BE2C (cell line): ENCODE results near the gene RFX6.

Source experiments
- DNase-seq: peaks from one replicate; pipeline ENCODE4 v3.0.0-alpha.2; 2020
- H3K27me3 ChIP-seq: fragments of 250-450 bp; sonication (Bioruptor Pico); 2 replicates; pipeline ENCODE4 v1.5.1; 2020; ENCODE audit warnings: mild to moderate bottlenecking
- H3K36me3 ChIP-seq: fragments of 250-450 bp; sonication (Bioruptor Pico); 2 replicates; pipeline ENCODE4 v1.5.1; 2020; ENCODE audit warnings: mild to moderate bottlenecking
- H3K4me1 ChIP-seq: fragments of 250-450 bp; sonication (Bioruptor Pico); 2 replicates; pipeline ENCODE4 v1.5.1; 2020
- H3K4me3 ChIP-seq: 2 replicates; pipeline ENCODE4 v1.5.1; 2011; ENCODE audit warnings: low read depth, low read length
- H3K9me3 ChIP-seq: fragments of 250-450 bp; sonication (Bioruptor Pico); 2 replicates; pipeline ENCODE4 v1.5.1; 2020
- CTCF ChIP-seq: IDR thresholded peaks from 2 replicates; pipeline ENCODE4 v1.5.1; 2012; ENCODE audit warnings: mild to moderate bottlenecking, low read depth, low read length

The RFX6 gene

DNA sequence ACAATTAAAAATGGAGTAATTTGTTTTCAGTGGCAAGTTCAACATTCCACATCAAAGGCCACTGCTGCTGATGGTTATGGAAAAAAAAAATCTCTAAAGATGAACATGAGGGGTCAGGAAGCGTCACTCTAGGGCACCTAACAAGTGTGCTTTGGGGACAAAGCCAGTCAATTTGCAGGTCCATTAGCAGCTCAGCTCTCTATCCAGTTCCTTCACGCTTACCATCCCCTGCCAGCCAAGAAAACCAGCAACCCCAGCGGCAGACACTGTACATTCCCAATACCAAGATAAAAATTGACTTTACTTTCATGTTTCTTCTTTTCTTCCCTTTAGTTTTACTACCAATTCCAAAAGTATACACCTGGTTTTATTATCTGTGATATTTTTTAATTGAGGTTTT is 10.1 kb downstream of the RFX6 start:
- DNase-seq, result no peak
- Histone ChIP-seq H3K4me3 (no peak overlapping the region), H3K9me3 (no peaks in the 10 kb centered on the region), H3K27me3 (no peaks in the 10 kb centered on the region; the same call in 1 of the 2 replicates), H3K4me1 (no peaks in the 10 kb centered on the region), H3K36me3 (no peaks in the 10 kb centered on the region)
- no peak for TF ChIP-seq CTCF

GRCh38 chr6:116887894-116888293 is 10.9 kb downstream of the RFX6 start:
- Histone ChIP-seq H3K9me3 (no peaks in the 10 kb centered on the region), H3K4me3 (no peak overlapping the region), H3K36me3 (no peaks in the 10 kb centered on the region), H3K4me1 (no peaks in the 10 kb centered on the region), H3K27me3 (no peaks in the 10 kb centered on the region; the same call in 1 of the 2 replicates)
- DNase-seq, result no peak
- TF ChIP-seq CTCF, result no peak

- no peak for TF ChIP-seq CTCF
- Histone ChIP-seq H3K9me3 (no peaks in the 10 kb centered on the region), H3K4me3 (no peak overlapping the region), H3K27me3 (no peaks in the 10 kb centered on the region), H3K36me3 (no peaks in the 10 kb centered on the region), H3K4me1 (no peaks in the 10 kb centered on the region)
- DNase-seq, result no peak
Measured at GRCh38 chr6:116888732-116889360, 11.8 kb downstream of the RFX6 start.

- no peak for DNase-seq
- Histone ChIP-seq H3K9me3 (no peaks in the 10 kb centered on the region), H3K4me3 (no peak overlapping the region), H3K27me3 (no peaks in the 10 kb centered on the region), H3K4me1 (no peaks in the 10 kb centered on the region), H3K36me3 (no peaks in the 10 kb centered on the region)
- no peak for TF ChIP-seq CTCF
Measured at GRCh38 chr6:116894669-116895068, 17.6 kb downstream of the RFX6 start.

DNA sequence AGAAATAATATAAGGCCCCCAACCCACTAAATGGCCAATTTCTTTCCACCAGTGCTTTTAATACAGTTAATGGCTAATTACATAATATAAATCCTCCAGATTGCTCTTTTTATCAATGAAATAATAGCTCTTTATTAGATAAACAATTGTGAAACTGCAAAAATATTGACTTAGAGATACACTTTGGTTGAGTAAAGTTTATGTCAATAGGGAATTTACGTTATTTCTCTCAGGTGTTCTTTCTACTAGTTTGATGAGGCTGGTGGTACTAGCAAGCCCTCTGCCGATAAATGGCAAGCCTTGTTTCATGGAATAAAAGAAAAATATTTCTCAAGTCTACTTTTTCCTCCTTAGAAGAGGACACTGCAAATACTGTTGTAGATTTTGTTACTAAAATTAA is 18.9 kb downstream of the RFX6 start:
- no peak for TF ChIP-seq CTCF
- DNase-seq, result no peak
- H3K36me3 ChIP-seq, result no peaks in the 10 kb centered on the region

GRCh38 chr6:116902634-116903033 is 25.6 kb downstream of the RFX6 start:
- Histone ChIP-seq H3K36me3 (no peaks in the 10 kb centered on the region), H3K4me3 (no peak overlapping the region), H3K27me3 (no peaks in the 10 kb centered on the region), H3K9me3 (no peaks in the 10 kb centered on the region), H3K4me1 (no peaks in the 10 kb centered on the region)
- TF ChIP-seq CTCF, result no peak
- DNase-seq, result no peak

More for the DNA sequence above, 18.9 kb downstream of the RFX6 start:
- Histone ChIP-seq H3K4me1 (no peaks in the 10 kb centered on the region), H3K9me3 (no peaks in the 10 kb centered on the region), H3K4me3 (no peak overlapping the region), H3K27me3 (no peaks in the 10 kb centered on the region)
